Upper lobe of left lung (tissue), 6 donors: Measurements from ENCODE around the gene MVK. TPM values are rescaled to one million over a fixed set of nuclear protein-coding genes. Genes with fewer than 3 reads are reported as not detected.

Experiments used
- ATAC-seq, 2 donors: fragments of 200-7000 bp; cut with Tn5 transposase; one replicate each; pipeline ENCODE4 v1.9.1; 2022; ENCODE audit warnings: mild to moderate bottlenecking in 2 of 2, moderate library complexity in 2 of 2; ENCODE audit not compliant: low FRiP score in 2 of 2
- DNase-seq, 2 donors: peaks; one replicate each; pipeline ENCODE4 v3.0.0-alpha.2; 2019 to 2020
- H3K27ac ChIP-seq, 4 donors: fragments of 200-600 bp; sonication (generic); one replicate each; pipeline ENCODE4 v1.5.1; 2016 to 2019
- H3K27me3 ChIP-seq, 4 donors: fragments of 200-600 bp; sonication (generic); one replicate each; pipeline ENCODE4 v1.5.1; 2017 to 2019
- H3K36me3 ChIP-seq, 4 donors: fragments of 200-600 bp; sonication (generic); one replicate each; pipeline ENCODE4 v1.5.1; 2016 to 2019
- H3K4me1 ChIP-seq, 4 donors: fragments of 200-600 bp; sonication (generic); one replicate each; pipeline ENCODE4 v1.5.1; 2018 to 2019
- H3K4me3 ChIP-seq, 4 donors: fragments of 200-600 bp; sonication (generic); one replicate each; pipeline ENCODE4 v1.5.1; 2017 to 2019; ENCODE audit warnings: mild to moderate bottlenecking in 2 of 4, moderate library complexity in 1 of 4
- H3K9me3 ChIP-seq, 4 donors: fragments of 200-600 bp; sonication (generic); one replicate each; pipeline ENCODE4 v1.5.1; 2018 to 2019
- EP300 ChIP-seq, 4 donors: sonication (generic); formaldehyde crosslinking; IDR thresholded peaks; one replicate each; pipeline ENCODE4 v1.5.1; 2017; ENCODE audit warnings: antibody characterized with exemption in 4 of 4, control low read depth in 2 of 4
- POLR2A ChIP-seq, 4 donors: fragments of 450-650 bp; IDR thresholded peaks; one replicate each; pipeline ENCODE4 v1.5.1; 2016 to 2017; ENCODE audit warnings: antibody characterized with exemption in 4 of 4, mild to moderate bottlenecking in 2 of 4
- POLR2AphosphoS5 ChIP-seq, 2 donors: sonication (generic); formaldehyde crosslinking; IDR thresholded peaks; one replicate each; pipeline ENCODE4 v1.5.1; 2017; ENCODE audit warnings: antibody characterized with exemption in 2 of 2
- WGBS, 2 donors: methylation state at CpG; one replicate each; pipeline ENCODE4 v1.1.5; 2017 to 2018; 5-methylcytosine and 5-hydroxymethylcytosine counted together
- total RNA-seq, 6 donors: library from RNA; depleted of rRNA in 4 of 6; stranded (reverse); fragments of >200 nt in 4 of 6; gene quantifications; one replicate each; pipeline versions ENCODE4 v1.1.0 to v1.2.1, GENCODE V29; 2016 to 2021
- TF ChIP-seq, protein P1 (sequence below), 6 experiments: fragments of 450-650 bp in 4 of 6; fragments of 200-600 bp in 2 of 6; sonication (generic) in 2 of 6; IDR thresholded peaks; one replicate each; pipeline ENCODE4 v1.5.1; 2016 to 2019; ENCODE audit warnings: antibody characterized with exemption in 6 of 6
- donor health status: DM: no; HTN: no; CAD: no; lungs with moderate emphysema.
- donor health status: DM: no; HTN: yes; CAD: no; lungs with severe emphysema.

The MVK gene
- total RNA-seq, 6 donors from 2014 or later, result 22.2 to 56.2 (median 41.5) TPM

DNA sequence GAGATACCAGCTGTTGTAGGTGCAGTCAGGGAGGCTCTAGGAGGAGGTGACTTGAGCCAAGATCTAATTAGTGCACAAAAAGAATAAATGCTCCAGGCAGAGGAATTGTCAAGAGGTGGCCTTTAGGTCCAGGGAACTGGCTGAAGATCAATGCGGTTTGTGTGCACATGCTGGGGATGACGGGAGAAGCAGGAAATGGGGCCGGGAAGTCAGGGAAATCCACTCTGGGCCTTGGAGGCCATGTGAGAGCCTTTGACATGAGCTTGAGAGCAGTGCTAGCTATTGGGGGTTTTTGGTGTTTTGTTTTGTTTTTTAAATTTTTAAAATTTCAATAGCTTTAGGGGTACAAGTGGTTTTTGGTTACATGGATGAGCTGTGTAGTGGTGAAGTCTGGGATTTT lies 67.4 kb downstream of the MVK start:
- no peak overlapping the region for H3K4me3 ChIP-seq
- H3K27me3 ChIP-seq, result no peaks in the 10 kb centered on the region
- TF ChIP-seq POLR2AphosphoS5 (IDR thresholded peaks at IDR 0.05), result no peak
- TF ChIP-seq EP300 (IDR thresholded peaks at IDR 0.05), result no peak
- no peak for TF ChIP-seq POLR2A (IDR thresholded peaks at IDR 0.05)
- TF ChIP-seq, protein P1, sequence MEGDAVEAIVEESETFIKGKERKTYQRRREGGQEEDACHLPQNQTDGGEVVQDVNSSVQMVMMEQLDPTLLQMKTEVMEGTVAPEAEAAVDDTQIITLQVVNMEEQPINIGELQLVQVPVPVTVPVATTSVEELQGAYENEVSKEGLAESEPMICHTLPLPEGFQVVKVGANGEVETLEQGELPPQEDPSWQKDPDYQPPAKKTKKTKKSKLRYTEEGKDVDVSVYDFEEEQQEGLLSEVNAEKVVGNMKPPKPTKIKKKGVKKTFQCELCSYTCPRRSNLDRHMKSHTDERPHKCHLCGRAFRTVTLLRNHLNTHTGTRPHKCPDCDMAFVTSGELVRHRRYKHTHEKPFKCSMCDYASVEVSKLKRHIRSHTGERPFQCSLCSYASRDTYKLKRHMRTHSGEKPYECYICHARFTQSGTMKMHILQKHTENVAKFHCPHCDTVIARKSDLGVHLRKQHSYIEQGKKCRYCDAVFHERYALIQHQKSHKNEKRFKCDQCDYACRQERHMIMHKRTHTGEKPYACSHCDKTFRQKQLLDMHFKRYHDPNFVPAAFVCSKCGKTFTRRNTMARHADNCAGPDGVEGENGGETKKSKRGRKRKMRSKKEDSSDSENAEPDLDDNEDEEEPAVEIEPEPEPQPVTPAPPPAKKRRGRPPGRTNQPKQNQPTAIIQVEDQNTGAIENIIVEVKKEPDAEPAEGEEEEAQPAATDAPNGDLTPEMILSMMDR (IDR thresholded peaks at IDR 0.05), result no peak
- WGBS, 2 donors, result 44 to 52% methylated on average over 3 of the region's 3 CpGs
- ATAC-seq (no peak), DNase-seq (no peak)
- no peaks in the 10 kb centered on the region for H3K9me3 ChIP-seq
- no peaks in the 10 kb centered on the region for H3K36me3 ChIP-seq
- no peak overlapping the region for H3K27ac ChIP-seq
- H3K4me1 ChIP-seq, result no peaks in the 10 kb centered on the region

DNA sequence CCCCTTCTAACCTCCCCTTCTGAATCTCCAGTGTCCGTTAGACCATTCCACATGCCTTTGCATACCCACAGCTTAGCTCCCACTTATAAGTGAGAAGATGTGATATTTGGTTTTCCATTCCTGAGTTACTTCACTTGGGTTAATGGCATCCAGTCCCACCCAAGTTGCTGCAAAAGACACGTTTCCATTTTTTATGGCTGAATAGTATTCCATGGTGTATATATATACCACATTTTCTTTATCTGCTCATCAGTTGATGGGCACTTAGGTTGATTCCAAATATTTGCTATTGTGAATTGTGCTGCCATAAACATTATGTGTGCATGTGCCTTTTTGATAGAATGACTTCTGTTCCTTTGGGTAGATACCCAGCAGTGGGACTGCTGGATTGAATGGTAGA lies 67.8 kb downstream of the MVK start:
- H3K9me3 ChIP-seq, result no peaks in the 10 kb centered on the region
- WGBS, 2 donors, result 91 to 92% methylated on average over 2 of the region's 2 CpGs
- H3K27me3 ChIP-seq, result no peaks in the 10 kb centered on the region
- TF ChIP-seq POLR2AphosphoS5 (IDR thresholded peaks at IDR 0.05), result no peak
- no peak for TF ChIP-seq EP300 (IDR thresholded peaks at IDR 0.05)
- TF ChIP-seq, protein P1 (IDR thresholded peaks at IDR 0.05), result no peak
- TF ChIP-seq POLR2A (IDR thresholded peaks at IDR 0.05), result no peak
- DNase-seq (no peak), ATAC-seq (no peak)
- H3K27ac ChIP-seq, result no peak overlapping the region
- H3K4me1 ChIP-seq, result no peaks in the 10 kb centered on the region
- no peak overlapping the region for H3K4me3 ChIP-seq
- H3K36me3 ChIP-seq, result no peaks in the 10 kb centered on the region

DNA sequence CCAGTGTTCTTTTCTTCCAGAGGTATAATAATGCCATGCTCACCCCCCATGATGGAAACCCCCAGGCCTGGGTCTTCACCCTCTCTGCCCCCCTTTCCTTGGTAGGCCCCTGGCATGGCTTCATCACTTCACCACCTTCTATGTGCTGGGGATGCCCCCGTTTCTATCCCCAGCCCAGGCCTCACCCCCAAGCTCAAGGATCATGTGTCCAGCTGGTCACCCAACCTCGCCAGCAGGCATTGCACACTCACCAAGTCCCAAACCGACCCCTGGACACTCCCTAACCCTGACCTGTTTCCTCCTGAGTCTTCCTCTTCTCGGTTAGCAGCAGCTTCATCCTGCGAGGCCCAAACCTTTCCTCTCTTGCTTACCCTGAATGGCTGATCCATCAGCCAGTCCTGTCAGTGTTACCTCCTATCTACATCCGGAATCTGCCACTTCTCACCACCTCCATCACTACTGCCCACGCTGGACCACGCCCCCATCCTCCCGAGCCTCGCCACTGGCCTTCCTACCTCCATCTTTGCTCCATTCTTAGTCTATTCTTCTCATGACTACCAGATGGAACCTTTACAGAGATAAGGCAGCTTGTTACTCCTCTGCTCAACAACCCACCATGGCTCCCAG lies 69.0 kb downstream of the MVK start:
- 61 to 71% methylated on average over 10 of the region's 10 CpGs for WGBS, 2 donors
- H3K4me1 ChIP-seq, result no peaks in the 10 kb centered on the region
- no peak overlapping the region for H3K4me3 ChIP-seq
- ATAC-seq, result no peak
- no peaks in the 10 kb centered on the region for H3K36me3 ChIP-seq
- no peaks in the 10 kb centered on the region for H3K27me3 ChIP-seq
- TF ChIP-seq POLR2AphosphoS5 (IDR thresholded peaks at IDR 0.05) (no peak), EP300 (IDR thresholded peaks at IDR 0.05) (no peak), POLR2A (IDR thresholded peaks at IDR 0.05) (no peak)
- TF ChIP-seq, protein P1 (IDR thresholded peaks at IDR 0.05), result no peak
- H3K9me3 ChIP-seq, result no peaks in the 10 kb centered on the region
- H3K27ac ChIP-seq, result no peak overlapping the region
- no peak for DNase-seq

DNA sequence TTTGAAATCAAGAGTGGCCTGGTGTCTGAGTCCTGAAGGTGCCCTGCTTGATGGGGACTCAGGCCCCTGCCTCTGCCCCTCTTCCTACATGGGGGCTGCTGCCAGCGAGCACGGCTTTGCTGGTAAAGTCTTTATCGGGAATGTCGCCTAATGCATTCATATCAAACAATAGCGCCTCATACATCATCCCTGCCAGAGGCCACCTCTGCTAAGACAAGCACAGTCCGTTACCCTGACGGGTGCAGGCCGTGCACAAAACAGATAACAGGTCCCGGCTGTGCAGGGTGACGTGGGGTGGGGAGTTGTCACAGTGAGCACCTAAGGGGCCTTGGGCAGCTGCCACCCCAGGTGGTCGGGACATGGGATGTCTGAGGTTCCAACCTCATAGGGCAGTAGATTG lies 71.6 kb downstream of the MVK start:
- DNase-seq (no peak), ATAC-seq (no peak)
- Histone ChIP-seq H3K27ac (no peak overlapping the region), H3K9me3 (no peaks in the 10 kb centered on the region), H3K36me3 (no peaks in the 10 kb centered on the region), H3K27me3 (no peaks in the 10 kb centered on the region), H3K4me1 (no peaks in the 10 kb centered on the region), H3K4me3 (no peak overlapping the region)
- TF ChIP-seq, protein P1 (IDR thresholded peaks at IDR 0.05), result no peak
- TF ChIP-seq POLR2A (IDR thresholded peaks at IDR 0.05), result no peak
- TF ChIP-seq EP300 (IDR thresholded peaks at IDR 0.05), result no peak
- TF ChIP-seq POLR2AphosphoS5 (IDR thresholded peaks at IDR 0.05), result no peak
- WGBS, 2 donors, result 43 to 55% methylated on average over 1 to 11 of the region's 11 CpGs

DNA sequence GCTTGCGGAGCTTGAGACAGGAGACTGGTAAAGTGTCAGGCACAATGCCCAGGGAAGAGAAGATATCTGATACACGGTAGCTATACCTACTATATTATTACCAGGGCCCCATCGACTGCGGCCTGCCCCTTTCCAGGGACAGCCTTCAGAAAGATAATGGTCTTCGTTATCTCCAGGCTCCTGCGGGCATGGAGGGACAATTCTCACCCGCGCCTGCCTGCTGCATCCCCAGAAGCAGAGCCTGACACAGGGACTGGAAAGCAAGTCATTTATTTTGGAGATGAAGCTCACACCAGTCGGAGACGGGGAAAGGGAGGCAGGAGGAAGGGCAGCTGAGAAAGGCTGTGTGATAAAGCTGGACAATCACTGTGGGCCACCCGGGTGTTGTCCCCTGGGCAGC lies 72.1 kb downstream of the MVK start:
- H3K4me3 ChIP-seq, result no peak overlapping the region
- ATAC-seq (no peak), DNase-seq (no peak)
- no peaks in the 10 kb centered on the region for H3K9me3 ChIP-seq
- H3K4me1 ChIP-seq, result no peaks in the 10 kb centered on the region
- H3K36me3 ChIP-seq, result no peaks in the 10 kb centered on the region
- H3K27ac ChIP-seq, result no peak overlapping the region
- H3K27me3 ChIP-seq, result no peaks in the 10 kb centered on the region
- TF ChIP-seq POLR2A (IDR thresholded peaks at IDR 0.05) (no peak), EP300 (IDR thresholded peaks at IDR 0.05) (no peak), POLR2AphosphoS5 (IDR thresholded peaks at IDR 0.05) (no peak)
- TF ChIP-seq, protein P1 (IDR thresholded peaks at IDR 0.05), result no peak
- 67 to 68% methylated on average over 11 of the region's 11 CpGs for WGBS, 2 donors
